Neural crest cell (in vitro differentiated cells): ENCODE measurements around the gene BAHD1. TPM values are rescaled to one million over a fixed set of nuclear protein-coding genes. Genes with fewer than 3 reads are reported as not detected.

Source experiments
- DNase-seq: peaks from one replicate; pipeline ENCODE4 v3.0.0; 2021; ENCODE audit warnings: low read depth, mixed read lengths, low spot score
- H3K27ac Mint-ChIP-seq: one replicate; pipeline ENCODE4 v1.8.0; 2021; ENCODE audit warnings: mild to moderate bottlenecking, mixed read lengths; ENCODE audit not compliant: unreplicated experiment
- H3K27me3 Mint-ChIP-seq: 2 replicates; pipeline ENCODE4 v1.8.0; 2021; ENCODE audit warnings: low read depth, mild to moderate bottlenecking, mixed read lengths
- H3K36me3 Mint-ChIP-seq: 2 replicates; pipeline ENCODE4 v1.8.0; 2021; ENCODE audit warnings: low read depth, mild to moderate bottlenecking, mixed read lengths
- H3K4me1 Mint-ChIP-seq: 2 replicates; pipeline ENCODE4 v1.8.0; 2021; ENCODE audit warnings: mixed read lengths
- H3K4me3 Mint-ChIP-seq: one replicate; pipeline ENCODE4 v1.8.0; 2021; ENCODE audit warnings: mild to moderate bottlenecking, mixed read lengths
- H3K9me3 Mint-ChIP-seq: 2 replicates; pipeline ENCODE4 v1.8.0; 2021; ENCODE audit warnings: mixed read lengths
- total RNA-seq: library from RNA; stranded (reverse); gene quantifications from 2 replicates; pipeline ENCODE4 v1.2.1, GENCODE V29; 2021
- TF ChIP-seq, protein P1 (sequence below): fragments of 200-600 bp; sonication (generic); conservative IDR thresholded peaks from 2 replicates; pipeline ENCODE4 v1.5.0; 2021; ENCODE audit warnings: antibody characterized with exemption, mild to moderate bottlenecking

Gene BAHD1
- total RNA-seq, 1 donor from 2014 or later, result 25.6 TPM

DNA sequence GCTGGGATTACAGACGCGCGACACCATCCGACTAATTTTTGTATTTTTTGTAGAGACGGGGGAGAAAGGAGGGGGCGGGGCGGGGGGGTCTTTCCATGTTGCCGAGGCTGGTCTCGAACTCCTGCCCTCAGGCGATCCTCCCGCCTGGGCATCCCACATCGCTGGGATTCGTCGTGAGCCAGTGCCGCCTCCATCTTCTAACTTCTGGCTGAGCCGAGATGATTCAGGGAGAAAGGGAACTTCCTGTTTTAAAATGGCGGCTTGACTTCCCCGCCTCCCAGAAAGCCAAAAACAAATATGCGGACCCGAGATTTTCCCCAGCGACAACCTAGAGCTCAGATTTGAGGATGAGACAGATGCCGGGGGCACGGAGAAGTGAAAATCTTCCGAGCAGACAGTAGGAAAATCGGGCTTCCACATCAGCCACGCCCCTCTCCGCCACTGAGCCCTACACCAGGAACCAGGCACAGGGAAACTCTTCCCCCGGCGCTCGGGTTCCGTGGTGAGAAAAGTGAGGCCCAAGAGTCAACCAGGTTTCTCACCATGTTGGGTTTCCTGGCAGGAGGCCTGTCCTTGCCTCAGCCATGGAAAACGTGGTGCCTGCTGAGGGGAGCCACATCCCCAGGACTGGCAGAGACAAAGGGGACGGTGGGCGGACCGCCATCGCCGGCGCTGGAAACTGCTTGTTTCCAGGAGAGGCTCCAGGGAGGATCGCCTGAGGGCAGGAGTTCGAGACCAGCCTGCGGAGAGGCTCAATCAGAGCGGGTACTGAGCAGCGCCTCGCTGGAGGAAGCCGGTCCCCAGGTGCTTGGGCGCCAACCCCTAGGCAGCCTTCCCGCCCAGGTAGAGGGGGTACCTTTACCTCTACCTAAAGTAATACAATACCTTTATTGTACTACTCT, 48.8 kb downstream of the BAHD1 start:
- H3K9me3 Mint-ChIP-seq, result no peaks in the 10 kb centered on the region
- H3K4me1 Mint-ChIP-seq, result peaks cover 13% of the 10 kb centered on the region
- H3K4me3 Mint-ChIP-seq, result no peak overlapping the region
- TF ChIP-seq, protein P1, sequence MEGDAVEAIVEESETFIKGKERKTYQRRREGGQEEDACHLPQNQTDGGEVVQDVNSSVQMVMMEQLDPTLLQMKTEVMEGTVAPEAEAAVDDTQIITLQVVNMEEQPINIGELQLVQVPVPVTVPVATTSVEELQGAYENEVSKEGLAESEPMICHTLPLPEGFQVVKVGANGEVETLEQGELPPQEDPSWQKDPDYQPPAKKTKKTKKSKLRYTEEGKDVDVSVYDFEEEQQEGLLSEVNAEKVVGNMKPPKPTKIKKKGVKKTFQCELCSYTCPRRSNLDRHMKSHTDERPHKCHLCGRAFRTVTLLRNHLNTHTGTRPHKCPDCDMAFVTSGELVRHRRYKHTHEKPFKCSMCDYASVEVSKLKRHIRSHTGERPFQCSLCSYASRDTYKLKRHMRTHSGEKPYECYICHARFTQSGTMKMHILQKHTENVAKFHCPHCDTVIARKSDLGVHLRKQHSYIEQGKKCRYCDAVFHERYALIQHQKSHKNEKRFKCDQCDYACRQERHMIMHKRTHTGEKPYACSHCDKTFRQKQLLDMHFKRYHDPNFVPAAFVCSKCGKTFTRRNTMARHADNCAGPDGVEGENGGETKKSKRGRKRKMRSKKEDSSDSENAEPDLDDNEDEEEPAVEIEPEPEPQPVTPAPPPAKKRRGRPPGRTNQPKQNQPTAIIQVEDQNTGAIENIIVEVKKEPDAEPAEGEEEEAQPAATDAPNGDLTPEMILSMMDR, result no peak
- no peak overlapping the region for H3K27ac Mint-ChIP-seq
- H3K27me3 Mint-ChIP-seq, result no peaks in the 10 kb centered on the region
- DNase-seq, result no peak
- no peaks in the 10 kb centered on the region for H3K36me3 Mint-ChIP-seq

DNA sequence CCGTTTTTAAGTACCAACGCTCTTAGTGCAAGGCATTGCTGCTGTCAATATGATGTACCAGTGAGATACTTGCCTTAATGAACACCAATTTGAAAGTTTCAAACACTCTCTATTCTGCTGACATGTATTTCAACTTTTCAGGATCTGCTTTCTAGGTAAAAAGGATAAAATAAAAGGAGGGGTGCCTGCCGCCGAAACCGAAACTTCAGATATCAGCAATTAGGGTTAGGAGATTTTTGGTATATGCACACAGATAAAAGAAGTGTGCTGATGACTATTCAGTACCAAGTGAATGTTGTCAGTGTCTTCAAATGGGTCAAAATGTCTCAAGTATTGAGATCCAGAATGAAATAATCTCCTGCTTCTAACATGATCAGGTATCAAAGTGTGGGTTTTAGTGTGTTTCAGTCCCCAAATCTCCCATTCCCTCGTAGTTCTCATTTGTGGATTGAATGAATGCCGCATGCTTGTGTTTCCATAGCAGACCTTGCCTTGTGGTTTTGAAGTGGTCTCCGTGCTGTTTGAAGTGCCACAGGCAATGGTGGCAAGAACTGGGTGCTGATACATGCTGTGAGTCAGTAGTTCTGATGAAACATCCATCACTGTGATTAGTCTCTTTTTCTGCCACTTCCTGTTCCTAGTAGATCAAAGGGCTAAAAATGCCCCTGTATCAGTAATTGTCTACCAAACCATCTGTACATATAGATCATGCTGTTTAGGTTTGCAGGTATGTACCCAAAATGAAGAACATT, 52.5 kb downstream of the BAHD1 start:
- H3K27ac Mint-ChIP-seq, result no peak overlapping the region
- no peaks in the 10 kb centered on the region for H3K36me3 Mint-ChIP-seq
- peaks cover 13% of the 10 kb centered on the region for H3K4me1 Mint-ChIP-seq
- TF ChIP-seq, protein P1, result no peak
- DNase-seq, result no peak
- no peaks in the 10 kb centered on the region for H3K9me3 Mint-ChIP-seq
- H3K4me3 Mint-ChIP-seq, result no peak overlapping the region
- H3K27me3 Mint-ChIP-seq, result peaks cover 2% of the 10 kb centered on the region

DNA sequence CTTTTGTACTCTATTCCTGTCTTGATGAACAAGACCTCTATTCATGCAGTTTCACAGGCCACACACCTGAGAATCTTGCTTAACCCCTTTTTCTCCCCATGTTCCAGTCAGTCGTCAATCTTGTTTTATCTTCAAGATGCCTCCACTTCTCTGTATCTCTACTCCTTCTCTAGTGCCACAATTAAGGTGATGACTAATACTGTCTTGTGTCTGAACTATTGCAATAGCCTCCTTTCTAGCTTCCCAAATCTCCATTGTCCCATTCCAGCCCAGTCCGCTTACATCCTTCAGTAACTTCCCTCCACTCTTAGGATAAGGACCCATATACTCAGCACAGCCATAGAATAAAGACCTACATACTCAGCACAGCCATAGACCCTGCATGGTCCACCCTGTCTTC, 54.8 kb downstream of the BAHD1 start:
- H3K27ac Mint-ChIP-seq, result no peak overlapping the region
- peaks cover 13% of the 10 kb centered on the region for H3K4me1 Mint-ChIP-seq
- no peaks in the 10 kb centered on the region for H3K36me3 Mint-ChIP-seq
- H3K9me3 Mint-ChIP-seq, result no peaks in the 10 kb centered on the region
- DNase-seq, result no peak
- H3K4me3 Mint-ChIP-seq, result no peak overlapping the region
- TF ChIP-seq, protein P1, result no peak
- H3K27me3 Mint-ChIP-seq, result peaks cover 10% of the 10 kb centered on the region

DNA sequence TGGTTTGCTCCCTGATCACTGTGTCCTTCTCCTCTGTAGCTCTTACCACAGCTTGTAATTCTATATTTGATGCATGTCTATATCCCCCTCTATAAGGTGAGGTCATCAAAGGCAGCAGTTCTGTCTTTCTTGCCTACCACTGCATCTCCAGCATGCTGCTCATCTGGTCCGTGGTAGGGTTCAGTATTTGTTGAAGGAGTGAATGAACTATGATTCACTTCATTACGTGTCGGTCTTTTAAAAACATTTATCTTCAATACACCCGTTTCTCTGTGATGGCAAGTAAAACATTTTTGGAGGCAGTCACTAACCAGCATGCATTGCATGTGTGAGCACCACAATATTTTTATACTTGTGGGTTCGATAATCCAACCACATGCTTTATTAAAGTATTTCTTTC, 57.7 kb downstream of the BAHD1 start:
- Mint-ChIP-seq H3K27ac (no peak overlapping the region), H3K27me3 (peaks cover 16% of the 10 kb centered on the region), H3K4me1 (peaks cover 11% of the 10 kb centered on the region), H3K36me3 (no peaks in the 10 kb centered on the region), H3K9me3 (no peaks in the 10 kb centered on the region), H3K4me3 (no peak overlapping the region)
- TF ChIP-seq, protein P1, result no peak
- DNase-seq, result no peak

DNA sequence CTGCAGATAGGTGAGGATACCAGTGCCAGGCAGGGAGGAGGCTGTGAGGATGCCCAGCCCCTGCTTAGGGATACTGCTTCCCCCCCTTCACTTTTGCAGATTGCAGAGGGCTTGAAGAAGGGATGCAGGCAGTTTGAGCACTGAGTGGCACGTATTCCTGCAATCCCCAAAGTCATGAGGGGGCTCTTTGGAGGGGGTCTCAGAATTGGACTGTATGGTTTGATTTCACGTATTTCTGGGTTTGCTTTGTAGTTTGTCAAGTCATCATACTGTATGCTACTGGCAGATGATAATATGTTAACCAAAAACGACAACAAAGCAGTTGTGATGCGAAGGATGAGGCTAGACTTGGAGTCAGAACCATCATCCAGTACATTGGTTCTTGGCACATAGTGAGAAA, 58.1 kb downstream of the BAHD1 start:
- H3K27me3 Mint-ChIP-seq, result peaks cover 16% of the 10 kb centered on the region
- H3K36me3 Mint-ChIP-seq, result no peaks in the 10 kb centered on the region
- no peak for DNase-seq
- H3K4me3 Mint-ChIP-seq, result no peak overlapping the region
- H3K27ac Mint-ChIP-seq, result no peak overlapping the region
- peaks cover 6% of the 10 kb centered on the region for H3K4me1 Mint-ChIP-seq
- H3K9me3 Mint-ChIP-seq, result no peaks in the 10 kb centered on the region
- TF ChIP-seq, protein P1, result no peak
